Type B pancreatic cell (in vitro differentiated cells): ENCODE data around the gene DNAJC17. TPM values are rescaled to one million over a fixed set of nuclear protein-coding genes. Genes with fewer than 3 reads are reported as not detected.

Source experiments
- DNase-seq: peaks from one replicate; pipeline ENCODE4 v3.0.0; 2021; ENCODE audit warnings: mixed read lengths; ENCODE audit not compliant: unreplicated experiment; ENCODE audit errors: extremely low spot score
- H3K27ac Mint-ChIP-seq: 2 replicates; pipeline ENCODE4 v1.8.0; 2021; ENCODE audit warnings: mild to moderate bottlenecking, mixed read lengths
- H3K27me3 Mint-ChIP-seq: 2 replicates; pipeline ENCODE4 v1.8.0; 2021; ENCODE audit warnings: mixed read lengths
- H3K36me3 Mint-ChIP-seq: 2 replicates; pipeline ENCODE4 v1.8.0; 2021; ENCODE audit warnings: mixed read lengths
- H3K4me1 Mint-ChIP-seq: one replicate; pipeline ENCODE4 v1.8.0; 2021; ENCODE audit warnings: mixed read lengths; ENCODE audit not compliant: unreplicated experiment
- H3K4me3 Mint-ChIP-seq: 2 replicates; pipeline ENCODE4 v1.8.0; 2021; ENCODE audit warnings: mild to moderate bottlenecking, mixed read lengths
- H3K9me3 Mint-ChIP-seq: 2 replicates; pipeline ENCODE4 v1.8.0; 2021; ENCODE audit warnings: mixed read lengths
- CTCF ChIP-seq: fragments of 200-600 bp; sonication (generic); conservative IDR thresholded peaks from 2 replicates; pipeline ENCODE4 v1.5.0; 2021; ENCODE audit warnings: antibody characterized with exemption, mild to moderate bottlenecking
- total RNA-seq: library from RNA; stranded (reverse); gene quantifications from 2 replicates; pipeline ENCODE4 v1.2.1, GENCODE V29; 2021; ENCODE audit warnings: low replicate concordance

Gene DNAJC17
- total RNA-seq, 1 donor from 2014 or later: 38.3 TPM

GRCh38 chr15:40773496-40773895, 33.8 kb downstream of the DNAJC17 start:
- Mint-ChIP-seq H3K4me1 (peaks cover 13% of the 10 kb centered on the region), H3K9me3 (no peaks in the 10 kb centered on the region), H3K4me3 (no peak overlapping the region), H3K27me3 (no peaks in the 10 kb centered on the region), H3K27ac (no peak overlapping the region), H3K36me3 (no peaks in the 10 kb centered on the region)
- DNase-seq: no peak
- TF ChIP-seq CTCF: no peak

- H3K27me3 Mint-ChIP-seq: no peaks in the 10 kb centered on the region
- no peak overlapping the region for H3K4me3 Mint-ChIP-seq
- no peak for DNase-seq
- H3K36me3 Mint-ChIP-seq: no peaks in the 10 kb centered on the region
- TF ChIP-seq CTCF: no peak
- no peaks in the 10 kb centered on the region for H3K9me3 Mint-ChIP-seq
- H3K4me1 Mint-ChIP-seq: peaks cover 13% of the 10 kb centered on the region
- no peak overlapping the region for H3K27ac Mint-ChIP-seq
Observed at GRCh38 chr15:40772014-40772413, 35.3 kb downstream of the DNAJC17 start.

GRCh38 chr15:40771242-40771641, 36.0 kb downstream of the DNAJC17 start:
- TF ChIP-seq CTCF: no peak
- no peak for DNase-seq
- Mint-ChIP-seq H3K4me3 (no peak overlapping the region), H3K27me3 (no peaks in the 10 kb centered on the region), H3K27ac (no peak overlapping the region), H3K9me3 (no peaks in the 10 kb centered on the region), H3K4me1 (peaks cover 13% of the 10 kb centered on the region), H3K36me3 (no peaks in the 10 kb centered on the region)

- Mint-ChIP-seq H3K27me3 (peaks cover 2% of the 10 kb centered on the region), H3K27ac (peak overlapping the region; percentile 91), H3K4me1 (peaks cover 23% of the 10 kb centered on the region), H3K9me3 (no peaks in the 10 kb centered on the region), H3K36me3 (no peaks in the 10 kb centered on the region), H3K4me3 (no peak overlapping the region)
- no peak for TF ChIP-seq CTCF
- no peak for DNase-seq
Observed at GRCh38 chr15:40770147-40770721, 37.0 kb downstream of the DNAJC17 start.

- Mint-ChIP-seq H3K27me3 (peaks cover 2% of the 10 kb centered on the region), H3K4me3 (peak within 1 kb of the TSS; percentile 41), H3K4me1 (peaks cover 27% of the 10 kb centered on the region), H3K27ac (peak within 1 kb of the TSS; percentile 91), H3K36me3 (no peaks in the 10 kb centered on the region), H3K9me3 (no peaks in the 10 kb centered on the region)
- no peak for TF ChIP-seq CTCF
- no peak for DNase-seq
Observed at GRCh38 chr15:40769274-40770146, 37.8 kb downstream of the DNAJC17 start, which contains the start of gene C15orf62. TSS of gene C15orf62 (plus strand) at chr15:40769980. CDS start at chr15:40770496, 516 bp downstream.
